ENCODE data around the gene SAMD1.
"Not testable (repeated sequence)": the region's sequence is repeated elsewhere in the genome, so short reads cannot be mapped to it uniquely, and the experiment has no call there.

Gene SAMD1

DNA sequence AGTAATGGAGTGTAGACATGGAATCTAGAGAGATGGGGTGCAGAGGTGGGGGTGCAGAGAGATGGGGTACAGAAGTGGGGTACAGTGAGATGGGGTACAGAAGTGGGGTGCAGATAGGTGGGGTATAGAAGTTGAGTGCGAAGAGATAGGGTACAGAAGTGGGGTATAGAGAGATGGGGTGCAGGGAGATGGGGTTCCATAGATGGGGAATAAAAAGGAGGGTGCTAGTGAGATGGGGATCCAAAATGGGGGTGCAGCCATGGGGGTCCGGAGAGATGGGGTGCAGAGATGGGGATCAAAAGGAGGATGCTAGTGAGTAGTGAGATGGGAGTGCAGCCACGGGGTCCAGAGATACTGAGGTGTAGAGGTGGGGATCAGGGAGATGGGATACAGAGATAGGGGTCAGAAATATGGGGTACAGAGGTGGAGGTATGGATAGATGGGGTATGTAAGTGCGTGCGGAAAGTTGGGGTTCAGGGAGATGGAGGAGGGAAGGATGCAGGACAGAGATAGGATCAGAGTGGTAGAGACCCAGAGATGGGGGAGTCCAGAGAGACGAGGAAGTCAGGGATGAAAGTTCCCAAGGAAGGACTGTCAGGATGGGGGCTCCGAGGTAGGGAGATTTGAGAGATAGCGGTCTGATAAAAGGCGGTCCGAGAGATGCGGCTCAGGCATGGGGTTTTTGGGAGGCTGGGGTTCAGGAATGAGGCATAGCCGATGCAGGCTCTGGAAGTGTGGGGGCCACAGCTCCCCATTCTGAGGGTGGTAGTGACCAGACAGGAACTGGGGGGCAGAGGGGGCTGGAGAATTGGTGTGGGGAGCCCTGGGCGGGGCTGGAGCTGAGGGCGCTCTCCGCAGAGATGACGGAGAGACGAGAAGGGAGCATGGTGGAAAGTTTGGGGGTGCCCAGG, 32.1 kb downstream of the SAMD1 start:
- DNase-seq: no peak

DNA sequence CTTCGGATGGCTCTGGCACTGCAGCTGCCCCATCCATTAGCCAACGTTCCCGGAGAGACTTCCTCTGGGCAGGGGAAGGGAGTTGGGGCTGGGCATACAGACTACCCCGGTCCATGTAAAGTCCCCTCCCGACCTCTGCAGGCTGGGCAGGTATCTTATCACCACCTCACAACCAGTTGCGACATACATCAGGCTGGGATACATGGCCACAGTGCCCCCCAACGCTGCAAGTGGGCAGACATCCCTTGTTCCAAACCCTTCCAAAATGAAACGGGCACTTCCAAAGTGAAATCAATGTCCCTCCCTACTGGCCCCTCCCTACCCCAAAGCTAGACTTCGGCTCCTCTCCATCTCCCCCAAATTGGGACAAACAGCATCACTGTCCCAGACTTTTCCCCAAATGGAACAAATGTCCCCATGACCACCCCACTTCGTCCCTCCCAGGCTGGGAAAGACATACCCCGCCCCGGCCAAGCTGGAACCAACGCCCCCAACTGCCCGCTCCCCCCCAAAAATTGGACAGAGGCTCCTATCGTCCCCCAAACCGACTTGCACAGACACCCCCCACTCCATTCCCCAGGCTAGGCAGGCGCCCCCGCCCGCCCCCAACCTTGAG, 33.7 kb downstream of the SAMD1 start:
- DNase-seq: no peak

- DNase-seq: no peak
Measured at GRCh38 chr19:14056069-14056666, 34.4 kb downstream of the SAMD1 start.

- DNase-seq: no peak
Measured at GRCh38 chr19:14055396-14055795, 35.2 kb downstream of the SAMD1 start.

DNA sequence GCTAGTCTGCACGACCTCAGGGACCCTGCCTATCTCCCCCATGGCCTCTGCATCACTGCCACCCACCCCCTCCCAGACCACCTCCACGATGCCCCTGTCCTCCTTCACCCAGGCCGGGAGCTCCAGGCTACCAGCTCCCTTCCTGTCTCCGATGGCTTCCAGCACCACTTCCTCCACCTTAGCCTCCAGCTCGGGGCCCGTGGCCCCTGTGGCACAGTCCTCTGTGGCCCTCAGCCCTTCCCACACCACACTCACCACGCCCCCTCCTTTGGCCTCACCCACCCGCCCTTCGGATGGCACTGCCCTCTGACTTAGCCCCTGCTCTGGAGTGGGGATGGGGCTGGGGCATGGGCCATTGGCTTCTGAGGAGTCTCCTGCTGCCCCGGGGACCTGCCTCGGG, 35.8 kb downstream of the SAMD1 start:
- DNase-seq: no peak

- DNase-seq: no peak
Measured at GRCh38 chr19:14054099-14054498, 36.5 kb downstream of the SAMD1 start.

GRCh38 chr19:14053500-14053899, 37.1 kb downstream of the SAMD1 start:
- no peak for DNase-seq

GRCh38 chr19:14053032-14053431, 37.5 kb downstream of the SAMD1 start:
- DNase-seq: no peak

GRCh38 chr19:14052470-14052869, 38.1 kb downstream of the SAMD1 start:
- no peak for DNase-seq

GRCh38 chr19:14051980-14052379, 38.6 kb downstream of the SAMD1 start:
- no peak for DNase-seq

DNA sequence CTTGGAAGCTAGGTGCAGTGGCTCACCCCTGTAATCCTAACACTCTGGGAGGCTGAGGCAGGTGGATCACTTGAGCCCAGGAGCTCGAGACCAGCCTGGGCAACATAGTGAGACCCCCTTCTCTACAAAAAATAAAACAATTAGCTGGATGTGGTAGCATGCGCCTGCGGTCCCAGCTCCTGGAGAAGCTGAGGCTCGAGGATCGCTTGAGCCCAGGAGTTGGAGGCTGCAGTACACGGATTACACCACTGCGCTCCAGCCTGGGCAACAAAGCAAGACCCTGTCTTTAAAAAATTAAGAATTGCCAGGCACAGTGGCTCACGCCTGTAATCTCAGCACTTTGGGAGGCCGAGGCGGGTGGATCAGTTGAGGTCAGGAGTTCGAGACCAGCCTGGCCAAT, 39.6 kb downstream of the SAMD1 start:
- not testable (repeated sequence) for DNase-seq

GRCh38 chr19:14050512-14050911, 40.0 kb downstream of the SAMD1 start:
- DNase-seq: no peak

- peak; percentile 76 to 79 for DNase-seq
Measured at GRCh38 chr19:14048443-14049153, 42.0 kb downstream of the SAMD1 start.

GRCh38 chr19:14047866-14048265, 42.7 kb downstream of the SAMD1 start:
- not testable (repeated sequence) for DNase-seq

DNA sequence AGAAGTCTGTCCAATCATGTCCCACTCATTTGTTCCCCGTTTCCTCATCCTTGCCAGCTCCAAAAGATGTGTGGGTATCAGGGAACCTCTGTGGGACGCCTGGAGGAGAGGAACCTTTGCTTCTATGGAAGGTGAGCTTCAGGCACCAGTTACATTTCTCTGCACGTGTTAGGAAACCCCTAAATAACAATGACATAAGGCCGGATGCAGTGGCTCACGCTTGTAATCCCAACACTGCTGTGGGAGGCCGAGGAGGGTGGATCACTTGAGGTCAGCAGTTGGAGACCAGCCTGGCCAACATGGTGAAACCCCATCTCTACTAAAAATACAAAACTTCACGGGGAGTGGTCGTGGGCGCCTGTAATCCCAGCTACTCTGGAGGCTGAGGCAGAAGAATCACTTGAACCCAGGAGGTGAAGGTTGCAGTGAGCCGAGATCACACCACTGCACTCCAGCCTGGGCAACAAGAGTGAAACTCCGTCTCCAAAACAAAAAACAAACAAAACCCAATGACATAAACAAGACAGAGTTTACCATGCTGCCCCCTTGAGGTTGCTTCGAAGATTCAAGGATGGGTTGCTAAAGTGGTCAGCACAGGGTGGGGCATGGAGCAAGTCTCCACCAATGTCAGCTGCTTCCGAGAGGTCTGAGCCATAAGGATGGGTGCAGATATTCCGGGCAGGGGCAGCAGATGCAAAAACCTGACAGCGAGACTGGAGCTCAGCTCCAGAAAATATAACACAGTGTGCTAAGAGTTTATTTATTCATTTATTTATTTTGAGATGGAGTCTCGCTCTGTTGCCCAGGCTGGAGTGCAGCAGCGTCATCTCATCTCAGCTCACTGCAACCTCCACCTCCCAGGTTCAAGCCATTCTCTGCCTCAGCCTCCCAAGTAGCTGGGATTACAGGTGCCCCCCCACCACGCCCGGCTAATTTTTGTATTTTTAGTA, 47.6 kb downstream of the SAMD1 start:
- not testable (repeated sequence) for DNase-seq

- no peak for DNase-seq
Measured at GRCh38 chr19:14039181-14039580, 51.4 kb downstream of the SAMD1 start.
